CD4-positive, alpha-beta T cell (primary cell): Measurements from ENCODE around the gene PIWIL4. TPM values are rescaled to one million over a fixed set of nuclear protein-coding genes. Genes with fewer than 3 reads are reported as not detected.

ENCODE experiments used
- ATAC-seq: fragments of 200-7000 bp; cut with Tn5 transposase; one replicate; pipeline ENCODE4 v1.10.0; 2022; ENCODE audit warnings: mild to moderate bottlenecking; ENCODE audit not compliant: poor library complexity
- CTCF ChIA-PET: fragments of 350-600 bp; sonication (Branson Sonifier 250); formaldehyde crosslinking; loops from one replicate; lab custom pipeline; 2021; ENCODE audit warnings: antibody characterized with exemption, inconsistent platforms; lab: Charles Lee
- POLR2A ChIA-PET: fragments of 350-600 bp; sonication (Branson Sonifier 250); formaldehyde crosslinking; loops from one replicate; lab custom pipeline; 2021; ENCODE audit warnings: antibody characterized with exemption, inconsistent platforms; lab: Charles Lee
- DNase-seq, 14 experiments: peaks; one replicate each; pipeline ENCODE4 v3.0.0-alpha.2; 2013 to 2020; ENCODE audit warnings: mixed read lengths in 2 of 14
- H3K27ac ChIP-seq, 2 donors: one replicate each; pipeline versions ENCODE4 v1.5.1 to v1.7.0; 2013; ENCODE audit warnings: low read length in 2 of 2, low read depth in 1 of 2, mild to moderate bottlenecking in 1 of 2
- H3K27me3 ChIP-seq, 2 experiments: 1 replicate in 1 of 2; 2 replicates in 1 of 2; pipeline versions ENCODE4 v1.6.1 to v1.7.0; 2013; ENCODE audit warnings: low read length in 2 of 2, control low read depth in 1 of 2, mild to moderate bottlenecking in 1 of 2, moderate library complexity in 1 of 2; ENCODE audit not compliant: insufficient read depth in 2 of 2, control insufficient read depth in 1 of 2
- H3K36me3 ChIP-seq: one replicate; pipeline ENCODE4 v1.6.1; 2013; ENCODE audit warnings: low read length, control low read depth; ENCODE audit not compliant: insufficient read depth
- H3K4me1 ChIP-seq: one replicate; pipeline ENCODE4 v1.6.1; 2013; ENCODE audit warnings: low read length, control low read depth; ENCODE audit not compliant: insufficient read depth
- H3K4me3 ChIP-seq: one replicate; pipeline ENCODE4 v1.5.1; 2013; ENCODE audit warnings: mild to moderate bottlenecking, low read length, moderate library complexity
- H3K9me3 ChIP-seq, 2 experiments: 1 replicate in 1 of 2; 2 replicates in 1 of 2; pipeline versions ENCODE4 v1.6.1 to v1.7.0; 2013; ENCODE audit warnings: low read length in 2 of 2, mild to moderate bottlenecking in 2 of 2, control low read depth in 1 of 2, moderate library complexity in 1 of 2; ENCODE audit not compliant: control insufficient read depth in 1 of 2, insufficient read depth in 1 of 2
- H3K27ac Mint-ChIP-seq: one replicate; pipeline ENCODE4 v1.8.0; 2020; ENCODE audit warnings: mixed read lengths
- H3K27me3 Mint-ChIP-seq: one replicate; pipeline ENCODE4 v1.8.0; 2021; ENCODE audit warnings: mixed read lengths
- H3K36me3 Mint-ChIP-seq: one replicate; pipeline ENCODE4 v1.8.0; 2021; ENCODE audit warnings: low read depth, mixed read lengths
- H3K4me1 Mint-ChIP-seq: one replicate; pipeline ENCODE4 v1.8.0; 2021; ENCODE audit warnings: low read depth, mixed read lengths
- H3K4me3 Mint-ChIP-seq: one replicate; pipeline ENCODE4 v1.8.0; 2020; ENCODE audit warnings: mild to moderate bottlenecking, mixed read lengths
- H3K9me3 Mint-ChIP-seq: one replicate; pipeline ENCODE4 v1.8.0; 2020; ENCODE audit warnings: mixed read lengths
- CTCF ChIP-seq: fragments of 200-600 bp; IDR thresholded peaks from one replicate; pipeline ENCODE4 v1.8.0; 2022; ENCODE audit warnings: antibody characterized with exemption, mild to moderate bottlenecking
- intact Hi-C, 2 experiments: fragments of 100-400 bp; cut with DNase I in 1 of 2; cut with micrococcal nuclease in 1 of 2; formaldehyde crosslinking; loops; one replicate each; pipeline versions ENCODE4 v1.15.1 to v1.9.0; 2023 to 2025; cut with DNase I, micrococcal nuclease
- total RNA-seq, 174 experiments: library from RNA in 2 of 174; stranded (reverse) in 2 of 174; gene quantifications; one replicate each; pipeline ENCODE4 v1.2.3 and lab custom pipeline; 2021 to 2026

Gene PIWIL4
- total RNA-seq, 2 experiments from 2014 or later, result 1.3 to 1.4 TPM

GRCh38 chr11:94647926-94648325, 80.8 kb downstream of the PIWIL4 start:
- Histone ChIP-seq H3K4me1 (no peaks in the 10 kb centered on the region), H3K27ac (no peak overlapping the region), H3K4me3 (no peak overlapping the region), H3K36me3 (no peaks in the 10 kb centered on the region), H3K27me3 (peaks cover 0 to 4% of the 10 kb centered on the region in 2 experiments), H3K9me3 (no peaks in the 10 kb centered on the region)
- TF ChIP-seq CTCF, result no peak
- no peaks in the 10 kb centered on the region for H3K36me3 Mint-ChIP-seq
- no peak overlapping the region for H3K4me3 Mint-ChIP-seq
- H3K9me3 Mint-ChIP-seq, result no peaks in the 10 kb centered on the region
- ChIA-PET POLR2A (no interaction called here), CTCF (no interaction called here)
- intact Hi-C loops, result no loop called here
- H3K27me3 Mint-ChIP-seq, result peaks cover 10% of the 10 kb centered on the region
- no peak for DNase-seq
- H3K27ac Mint-ChIP-seq, result no peak overlapping the region
- H3K4me1 Mint-ChIP-seq, result no peaks in the 10 kb centered on the region
- no peak for ATAC-seq

- Mint-ChIP-seq H3K9me3 (no peaks in the 10 kb centered on the region), H3K4me3 (no peak overlapping the region), H3K4me1 (no peaks in the 10 kb centered on the region), H3K27me3 (peaks cover 17% of the 10 kb centered on the region), H3K36me3 (no peaks in the 10 kb centered on the region), H3K27ac (no peak overlapping the region)
- ChIA-PET CTCF (no interaction called here), POLR2A (no interaction called here)
- Histone ChIP-seq H3K27ac (no peak overlapping the region), H3K4me1 (no peaks in the 10 kb centered on the region), H3K36me3 (no peaks in the 10 kb centered on the region), H3K9me3 (no peaks in the 10 kb centered on the region), H3K27me3 (peaks cover 6 to 7% of the 10 kb centered on the region in 2 experiments), H3K4me3 (no peak overlapping the region)
- intact Hi-C loops, result no loop called here
- ATAC-seq, result no peak
- TF ChIP-seq CTCF, result no peak
- no peak for DNase-seq
Measured at GRCh38 chr11:94648789-94649188, 81.6 kb downstream of the PIWIL4 start.

DNA sequence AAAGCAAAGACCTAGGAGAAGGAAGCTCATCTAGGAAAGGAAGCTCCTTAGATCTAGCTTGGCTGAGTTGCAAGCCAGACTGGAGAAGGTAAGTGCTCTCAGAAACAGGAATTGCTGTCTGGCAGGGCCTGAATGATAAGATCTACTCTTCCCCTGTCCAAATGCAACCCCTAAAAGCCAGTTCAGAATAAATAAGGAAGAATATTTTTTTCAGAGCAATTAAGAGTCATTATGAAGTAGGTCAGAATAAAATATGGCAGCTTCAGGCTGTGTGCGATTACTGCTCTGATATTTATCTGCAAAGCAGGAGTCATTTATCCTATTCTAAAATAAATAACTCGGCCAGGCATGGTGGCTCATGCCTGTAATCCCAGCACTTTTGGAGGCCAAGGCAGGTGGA, 82.1 kb downstream of the PIWIL4 start:
- Mint-ChIP-seq H3K27me3 (peaks cover 17% of the 10 kb centered on the region), H3K4me1 (no peaks in the 10 kb centered on the region), H3K9me3 (no peaks in the 10 kb centered on the region), H3K27ac (no peak overlapping the region), H3K36me3 (no peaks in the 10 kb centered on the region), H3K4me3 (no peak overlapping the region)
- Histone ChIP-seq H3K27me3 (peaks cover 7 to 8% of the 10 kb centered on the region in 2 experiments), H3K9me3 (no peaks in the 10 kb centered on the region), H3K27ac (no peak overlapping the region), H3K4me3 (no peak overlapping the region), H3K36me3 (no peaks in the 10 kb centered on the region), H3K4me1 (no peaks in the 10 kb centered on the region)
- ATAC-seq (no peak), DNase-seq (no peak)
- ChIA-PET CTCF (no interaction called here), POLR2A (no interaction called here)
- no peak for TF ChIP-seq CTCF
- intact Hi-C loops, result no loop called here
